Right forelimb (tissue), 1 donor: ENCODE data around the gene REST.

ENCODE experiments used
- DNase-seq: peaks from one replicate; pipeline ENCODE4 v3.0.0-alpha.2; 2018

Gene REST

DNA sequence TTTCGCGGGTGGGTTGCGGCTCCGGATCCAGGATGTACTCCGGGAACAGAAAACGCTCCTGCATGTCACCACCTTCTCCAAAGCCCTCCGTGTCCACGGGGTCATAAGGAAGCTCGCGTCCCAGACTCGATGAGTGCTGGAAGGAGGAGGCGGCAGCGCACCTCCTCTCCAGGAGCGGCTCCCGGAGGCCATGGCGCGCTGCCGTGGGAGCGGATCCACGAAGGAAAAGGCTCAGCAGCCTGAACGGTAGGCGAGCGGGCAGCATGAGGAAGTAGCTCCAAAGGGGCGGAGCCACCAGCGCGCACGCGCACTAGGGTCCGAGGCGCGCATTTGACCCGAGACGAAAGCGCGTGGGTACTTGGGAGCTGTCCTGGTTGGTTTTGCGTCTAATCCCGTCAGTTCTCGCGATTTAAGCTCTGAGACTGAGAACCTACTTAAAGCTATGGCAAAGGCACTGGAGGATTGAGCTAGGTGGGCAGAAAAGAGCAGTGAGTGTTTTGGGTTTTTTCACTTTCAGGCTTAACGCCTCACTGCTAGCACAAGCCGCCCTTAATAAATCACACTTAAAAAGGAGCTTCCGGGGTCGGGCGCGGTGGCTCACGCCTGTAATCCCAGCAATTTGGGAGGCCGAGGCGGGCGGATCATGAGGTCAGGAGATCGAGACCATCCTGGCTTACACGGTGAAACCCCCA is 69.8 kb downstream of the REST start, which contains the start of gene NOA1:
Gene NOA1, minus strand, starts transcription at position 286 of the 692 bp plus-strand sequence. Its CDS starts 21 bp downstream, at position 265.
- DNase-seq, result peak; percentile 99

DNA sequence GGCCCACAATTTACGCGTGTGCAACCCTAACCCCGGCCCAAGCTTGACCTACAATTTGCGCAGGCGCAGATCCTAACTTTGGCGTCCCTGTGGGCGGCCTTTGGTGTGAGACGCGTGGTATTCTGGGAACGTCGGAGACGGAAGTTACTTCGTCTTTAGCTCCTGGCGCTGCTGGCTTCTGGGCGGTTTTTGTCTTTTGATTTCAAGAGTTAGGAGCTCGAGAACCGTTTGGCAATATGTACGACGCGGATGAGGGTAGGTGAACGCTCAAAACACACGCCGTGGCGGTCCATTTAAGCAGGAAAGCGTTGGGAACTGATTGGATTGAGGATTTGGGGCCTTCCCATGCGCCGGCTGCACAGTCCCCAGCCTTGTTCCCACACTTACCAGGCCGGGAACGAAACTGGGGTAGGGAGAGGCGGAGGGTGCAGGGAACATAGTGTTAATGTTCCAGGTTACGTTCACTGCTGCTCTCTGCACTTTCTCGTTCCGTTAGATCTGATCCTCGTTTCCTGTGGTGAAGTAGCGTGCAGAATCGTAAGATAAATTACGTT is 71.1 kb downstream of the REST start, which contains the start of gene POLR2B:
Gene POLR2B, plus strand, starts transcription at position 147 of the 554 bp plus-strand sequence. Its CDS starts 90 bp downstream, at position 237.
- peak; percentile 93 for DNase-seq

- DNase-seq, result no peak
These were observed 71.8 kb downstream of the REST start for GRCh38 chr4:56979421-56980072.

DNA sequence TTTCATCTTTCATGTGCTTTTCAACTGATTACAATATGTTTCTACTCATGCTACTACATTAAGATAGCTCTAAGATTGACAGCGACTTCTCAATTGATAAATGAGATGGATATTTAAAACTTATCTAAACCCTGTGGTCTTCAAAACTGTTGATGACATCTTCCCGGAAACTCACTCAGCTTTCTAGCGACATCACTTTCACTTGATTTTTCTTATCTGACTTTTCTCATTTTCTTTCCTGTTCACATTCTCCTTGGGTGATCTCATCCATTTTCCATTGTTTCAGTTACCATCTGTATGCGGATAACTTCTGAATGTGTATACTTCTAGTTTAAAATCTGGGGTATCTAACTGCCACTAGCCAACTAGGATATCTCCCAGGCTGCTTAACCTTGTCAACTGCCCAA is 74.1 kb downstream of the REST start:
- no peak for DNase-seq

DNA sequence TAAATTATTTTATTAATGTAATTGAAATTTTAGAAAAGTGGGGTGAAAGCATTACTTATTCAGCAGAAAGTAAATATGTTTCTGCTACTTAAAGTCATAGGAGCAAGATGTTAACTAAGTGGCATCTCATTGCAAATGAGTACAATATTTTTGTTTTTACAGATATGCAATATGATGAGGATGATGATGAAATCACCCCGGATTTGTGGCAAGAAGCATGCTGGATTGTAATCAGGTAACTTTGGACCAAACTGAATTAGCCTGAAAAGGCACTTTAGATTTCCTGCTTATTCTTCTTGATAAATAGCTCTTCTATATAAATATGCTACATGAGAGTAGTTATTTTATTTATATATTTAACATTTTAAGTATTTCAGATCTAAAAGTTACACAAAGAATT is 78.5 kb downstream of the REST start:
- DNase-seq, result no peak

GRCh38 chr4:56986952-56987351 is 79.3 kb downstream of the REST start:
- DNase-seq, result no peak

- no peak for DNase-seq
These were observed 82.6 kb downstream of the REST start for GRCh38 chr4:56990109-56990905.

- peak; percentile 70 for DNase-seq
These were observed 87.8 kb downstream of the REST start for GRCh38 chr4:56995525-56995924.

- no peak for DNase-seq
These were observed 92.1 kb downstream of the REST start for GRCh38 chr4:56999751-57000150.

DNA sequence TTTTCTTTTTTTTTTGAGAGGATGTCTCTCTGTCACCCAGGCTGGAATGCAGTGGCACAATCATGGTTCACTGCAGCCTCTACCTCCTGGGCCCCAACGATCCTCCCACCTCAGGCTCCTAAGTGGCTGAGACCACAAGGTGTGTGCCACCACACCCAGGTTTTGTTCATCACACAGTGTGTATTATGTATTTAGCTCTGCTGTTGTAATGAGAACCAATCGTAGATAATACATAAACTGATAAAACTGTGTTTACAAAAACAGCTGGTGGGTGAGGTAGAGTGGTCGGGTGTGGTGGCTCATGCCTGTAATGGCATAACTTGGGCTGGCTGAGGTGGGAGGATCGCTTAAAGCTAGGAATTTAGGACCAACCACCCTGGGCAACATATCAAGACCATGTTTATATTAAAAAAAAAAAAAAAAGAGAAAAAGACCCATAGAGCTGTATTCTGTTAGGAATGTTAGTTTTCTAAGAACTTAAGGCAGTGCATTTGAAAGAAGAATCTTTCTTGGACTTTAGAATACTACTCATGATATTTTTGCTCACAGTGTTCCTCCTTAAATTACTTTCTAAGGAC is 105.9 kb downstream of the REST start:
- DNase-seq, result no peak
